Measurements from ENCODE around the gene C22orf31. TPM values are rescaled to one million over a fixed set of nuclear protein-coding genes. Genes with fewer than 3 reads are reported as not detected.

C22orf31 gene
- total RNA-seq, 4 donors from 2014 or later = not detected

DNA sequence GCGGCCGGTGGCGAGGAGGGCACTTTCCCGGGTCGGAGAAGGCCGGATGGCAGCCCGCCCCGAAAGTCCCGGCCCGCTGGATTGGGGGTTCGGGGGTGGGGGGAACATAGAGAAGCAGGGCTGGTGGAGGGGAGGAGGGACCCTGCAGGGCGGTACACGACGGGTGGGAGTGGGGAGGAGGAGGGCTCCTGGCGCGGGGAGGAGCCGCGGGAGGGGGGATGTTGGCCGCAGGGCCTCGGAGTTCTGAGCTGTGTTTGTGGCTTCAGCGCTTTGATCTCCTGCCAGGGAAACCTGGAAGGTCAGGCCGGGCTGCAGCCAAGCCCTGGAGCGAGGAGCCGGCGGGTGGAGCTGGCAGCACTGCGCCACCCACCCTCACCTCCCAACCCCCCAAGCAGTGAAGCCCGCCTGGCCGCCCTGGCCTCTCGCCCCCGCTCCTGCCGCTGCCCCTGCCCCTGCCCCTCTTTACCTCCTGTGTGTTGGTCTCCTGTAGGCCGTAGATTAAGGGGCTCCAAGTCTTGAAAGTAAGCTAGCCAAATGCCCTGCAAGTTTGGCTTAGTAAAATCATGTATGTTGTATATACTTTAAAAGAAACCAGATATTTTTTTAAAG is 30.9 kb downstream of the C22orf31 start:
- Histone ChIP-seq H3K36me3 (no peaks in the 10 kb centered on the region), H3K4me3 (peak overlapping the region; percentile 56 to 62 (median 58)), H3K27me3 (no peaks in the 10 kb centered on the region), H3K27ac (replicated peaks in 1 of 4) (peak overlapping the region; percentile 77 to 84 (median 81)), H3K9me3 (no peaks in the 10 kb centered on the region), H3K4me1 (peaks cover 26 to 40% (median 35%) of the 10 kb centered on the region in 4 donors)
- TF ChIP-seq POLR2A (IDR thresholded peaks at IDR 0.05; ENCODE audit: low read depth) = no peak
- peak; percentile 27 to 64 for TF ChIP-seq POLR2AphosphoS5 (IDR thresholded peaks at IDR 0.05)
- 14% methylated on average over 21 of the region's 32 CpGs for WGBS
- DNase-seq (ENCODE audit: extremely low spot score) = no peak
- intact Hi-C loops (cut with DNase I) = loop anchor here (10.0 kb wide), 2 partner anchors 76 to 146 kb away; partner anchors contain the start of gene ZNRF3

DNA sequence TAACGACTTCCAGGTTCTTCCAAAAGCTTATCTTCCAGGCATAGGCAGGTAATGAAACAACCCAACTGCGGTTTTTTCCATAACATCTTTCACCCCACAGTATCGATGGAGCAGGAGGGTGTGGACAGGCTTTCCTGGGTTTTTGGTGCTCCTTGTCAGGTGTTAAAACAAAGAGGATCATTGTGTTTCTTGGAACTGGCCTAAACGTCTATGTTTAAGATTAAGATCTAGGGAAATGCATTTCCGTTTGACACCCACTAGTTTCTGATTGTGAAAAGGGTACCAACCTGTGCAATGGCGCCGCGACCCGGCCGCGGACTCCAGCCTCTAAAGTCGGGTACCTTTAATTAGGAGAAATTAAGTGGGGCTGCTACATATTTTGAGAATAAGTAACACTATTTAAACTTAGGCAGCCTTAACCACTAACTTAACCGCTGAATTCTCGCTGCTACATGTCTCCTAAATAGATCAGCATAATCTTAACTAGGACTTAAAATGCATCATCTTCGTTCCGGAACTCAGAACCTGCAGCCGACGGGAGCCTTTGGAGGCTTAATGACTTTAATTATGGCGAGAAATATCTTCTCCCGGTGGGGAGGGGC is 31.5 kb downstream of the C22orf31 start:
- intact Hi-C loops (cut with DNase I) = loop anchor here (10.0 kb wide), 2 partner anchors 75 to 145 kb away; partner anchors contain the start of gene ZNRF3
- Histone ChIP-seq H3K9me3 (no peaks in the 10 kb centered on the region), H3K36me3 (no peaks in the 10 kb centered on the region), H3K4me1 (peaks cover 26 to 40% (median 35%) of the 10 kb centered on the region in 4 donors), H3K27me3 (no peaks in the 10 kb centered on the region), H3K4me3 (peak overlapping the region; percentile 56 to 62 (median 58)), H3K27ac (replicated peaks in 1 of 4) (peak overlapping the region; percentile 77 to 84 (median 81))
- 44% methylated on average over 20 of the region's 20 CpGs for WGBS
- no peak for TF ChIP-seq POLR2AphosphoS5 (IDR thresholded peaks at IDR 0.05)
- TF ChIP-seq POLR2A (IDR thresholded peaks at IDR 0.05; ENCODE audit: low read depth) = no peak
- TF ChIP-seq, protein P1, sequence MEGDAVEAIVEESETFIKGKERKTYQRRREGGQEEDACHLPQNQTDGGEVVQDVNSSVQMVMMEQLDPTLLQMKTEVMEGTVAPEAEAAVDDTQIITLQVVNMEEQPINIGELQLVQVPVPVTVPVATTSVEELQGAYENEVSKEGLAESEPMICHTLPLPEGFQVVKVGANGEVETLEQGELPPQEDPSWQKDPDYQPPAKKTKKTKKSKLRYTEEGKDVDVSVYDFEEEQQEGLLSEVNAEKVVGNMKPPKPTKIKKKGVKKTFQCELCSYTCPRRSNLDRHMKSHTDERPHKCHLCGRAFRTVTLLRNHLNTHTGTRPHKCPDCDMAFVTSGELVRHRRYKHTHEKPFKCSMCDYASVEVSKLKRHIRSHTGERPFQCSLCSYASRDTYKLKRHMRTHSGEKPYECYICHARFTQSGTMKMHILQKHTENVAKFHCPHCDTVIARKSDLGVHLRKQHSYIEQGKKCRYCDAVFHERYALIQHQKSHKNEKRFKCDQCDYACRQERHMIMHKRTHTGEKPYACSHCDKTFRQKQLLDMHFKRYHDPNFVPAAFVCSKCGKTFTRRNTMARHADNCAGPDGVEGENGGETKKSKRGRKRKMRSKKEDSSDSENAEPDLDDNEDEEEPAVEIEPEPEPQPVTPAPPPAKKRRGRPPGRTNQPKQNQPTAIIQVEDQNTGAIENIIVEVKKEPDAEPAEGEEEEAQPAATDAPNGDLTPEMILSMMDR (IDR thresholded peaks at IDR 0.05) = no peak
- TF ChIP-seq EP300 (IDR thresholded peaks at IDR 0.05) = no peak
- DNase-seq (ENCODE audit: extremely low spot score) = no peak

DNA sequence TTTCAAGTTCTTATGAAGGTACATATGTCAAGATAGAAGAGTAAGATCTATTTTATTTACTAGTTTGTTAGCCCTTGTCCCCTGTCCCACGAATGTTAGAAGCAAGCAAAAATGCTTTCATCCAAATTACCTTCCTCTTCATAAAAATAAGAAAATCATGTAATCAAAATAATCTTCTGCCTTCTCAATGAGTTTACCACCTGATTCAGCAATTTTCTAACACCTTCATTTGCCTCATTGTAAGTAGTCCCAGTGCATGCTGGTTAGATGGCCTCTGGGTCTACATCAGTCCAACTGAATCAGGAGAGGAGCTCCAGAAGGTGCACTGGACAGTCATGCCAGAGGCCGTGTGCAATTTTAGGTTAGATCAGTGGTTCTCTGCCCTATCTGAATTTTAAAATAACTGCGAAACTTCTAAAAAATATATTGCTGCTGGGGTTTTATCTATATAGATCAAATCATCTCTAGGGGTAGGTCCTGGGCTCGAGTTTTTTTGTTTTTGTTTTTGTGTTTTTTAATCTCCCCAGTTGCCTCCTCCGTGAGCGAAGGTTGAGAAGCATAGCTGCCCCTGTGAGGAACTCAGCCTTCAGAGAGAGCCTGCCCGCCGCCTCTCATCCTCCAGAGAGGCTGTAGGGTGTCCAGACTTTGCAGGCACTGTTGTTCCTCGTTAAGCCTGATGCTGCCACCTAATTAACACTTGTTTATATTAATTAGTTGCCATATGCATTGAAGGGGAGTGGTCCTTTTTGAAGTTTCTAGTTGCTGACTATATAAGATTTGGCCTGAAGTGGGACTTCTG is 32.2 kb downstream of the C22orf31 start:
- H3K4me1 ChIP-seq = peaks cover 26 to 40% (median 35%) of the 10 kb centered on the region in 4 donors
- H3K4me3 ChIP-seq = no peak overlapping the region
- peak overlapping the region in 3 of 4 donors; percentile 80 to 84 (median 82) for H3K27ac ChIP-seq (replicated peaks in 1 of 4)
- WGBS = 94% methylated on average over 9 of the region's 9 CpGs
- no peaks in the 10 kb centered on the region for H3K9me3 ChIP-seq
- no peaks in the 10 kb centered on the region for H3K27me3 ChIP-seq
- DNase-seq (ENCODE audit: extremely low spot score) = no peak
- no peak for TF ChIP-seq POLR2A (IDR thresholded peaks at IDR 0.05; ENCODE audit: low read depth)
- TF ChIP-seq EP300 (IDR thresholded peaks at IDR 0.05) = no peak
- TF ChIP-seq, protein P1 (IDR thresholded peaks at IDR 0.05) = no peak
- TF ChIP-seq POLR2AphosphoS5 (IDR thresholded peaks at IDR 0.05) = no peak
- H3K36me3 ChIP-seq = no peaks in the 10 kb centered on the region
- intact Hi-C loops (cut with DNase I) = no loop called here

DNA sequence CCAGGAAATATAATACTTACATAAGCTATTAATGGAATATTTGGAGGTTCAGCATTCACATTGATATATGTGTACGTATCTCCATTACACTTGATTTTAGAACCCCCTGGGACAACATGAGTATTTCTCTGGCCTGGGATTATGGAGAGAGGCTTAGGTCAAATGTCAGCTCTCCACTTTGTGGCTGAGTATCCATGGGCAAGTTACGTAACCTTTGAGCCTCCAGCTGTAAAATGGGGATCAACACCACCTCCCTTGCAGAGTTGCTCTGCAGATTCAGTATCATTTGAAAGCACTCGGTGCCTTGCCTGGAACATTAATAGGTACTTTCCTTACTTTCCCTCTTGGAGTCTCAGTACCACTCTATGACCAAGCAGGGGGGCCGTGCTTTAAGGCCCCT is 33.2 kb downstream of the C22orf31 start:
- intact Hi-C loops (cut with DNase I) = no loop called here
- TF ChIP-seq EP300 (IDR thresholded peaks at IDR 0.05) (no peak), POLR2A (IDR thresholded peaks at IDR 0.05; ENCODE audit: low read depth) (no peak), POLR2AphosphoS5 (IDR thresholded peaks at IDR 0.05) (no peak)
- TF ChIP-seq, protein P1 (IDR thresholded peaks at IDR 0.05) = no peak
- DNase-seq (ENCODE audit: extremely low spot score) = no peak

DNA sequence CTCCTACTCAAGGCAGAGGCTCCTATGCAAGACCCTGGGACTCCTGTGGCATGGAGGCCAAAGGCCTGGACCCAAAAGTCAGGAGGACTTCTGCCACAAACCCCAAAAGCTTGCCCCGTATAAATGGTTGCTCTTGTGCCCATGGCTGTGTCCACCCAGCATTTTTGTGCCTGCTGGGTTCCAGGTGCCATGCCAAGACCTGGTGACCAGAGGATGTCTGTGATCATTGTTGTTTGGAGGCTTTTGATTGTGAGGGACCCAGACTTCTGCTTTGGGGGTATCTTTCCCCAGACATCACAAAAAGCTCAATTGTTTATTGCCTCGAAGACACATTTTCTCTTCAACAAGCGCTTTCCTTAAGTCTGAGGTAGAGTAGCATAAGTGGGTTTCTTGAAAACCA is 35.1 kb downstream of the C22orf31 start:
- H3K36me3 ChIP-seq = no peaks in the 10 kb centered on the region
- H3K27me3 ChIP-seq = no peaks in the 10 kb centered on the region
- TF ChIP-seq EP300 (IDR thresholded peaks at IDR 0.05) (no peak), POLR2A (IDR thresholded peaks at IDR 0.05; ENCODE audit: low read depth) (no peak), POLR2AphosphoS5 (IDR thresholded peaks at IDR 0.05) (no peak)
- TF ChIP-seq, protein P1 (IDR thresholded peaks at IDR 0.05) = no peak
- peaks cover 20 to 34% (median 27%) of the 10 kb centered on the region in 4 donors for H3K4me1 ChIP-seq
- no peaks in the 10 kb centered on the region for H3K9me3 ChIP-seq
- H3K4me3 ChIP-seq = no peak overlapping the region
- no peak for DNase-seq (ENCODE audit: extremely low spot score)
- 97% methylated on average over 3 of the region's 3 CpGs for WGBS
- intact Hi-C loops (cut with DNase I) = no loop called here
- no peak overlapping the region for H3K27ac ChIP-seq (replicated peaks in 1 of 4)

More for the DNA sequence above, 33.2 kb downstream of the C22orf31 start:
- Histone ChIP-seq H3K27me3 (no peaks in the 10 kb centered on the region), H3K4me3 (no peak overlapping the region), H3K27ac (replicated peaks in 1 of 4) (no peak overlapping the region), H3K4me1 (peaks cover 34 to 43% (median 36%) of the 10 kb centered on the region in 4 donors), H3K9me3 (no peaks in the 10 kb centered on the region), H3K36me3 (no peaks in the 10 kb centered on the region)
- WGBS = 88% methylated on average over 4 of the region's 4 CpGs
